NCI-H226 (cell line): Measurements from ENCODE around the gene MMP24OS.

Experiments
- DNase-seq: peaks from one replicate; pipeline ENCODE4 v3.0.0-alpha.2; 2015

The MMP24OS gene

GRCh38 chr20:35305682-35306556 lies 28.0 kb upstream of the MMP24OS start:
- DNase-seq = peak; percentile 100

DNA sequence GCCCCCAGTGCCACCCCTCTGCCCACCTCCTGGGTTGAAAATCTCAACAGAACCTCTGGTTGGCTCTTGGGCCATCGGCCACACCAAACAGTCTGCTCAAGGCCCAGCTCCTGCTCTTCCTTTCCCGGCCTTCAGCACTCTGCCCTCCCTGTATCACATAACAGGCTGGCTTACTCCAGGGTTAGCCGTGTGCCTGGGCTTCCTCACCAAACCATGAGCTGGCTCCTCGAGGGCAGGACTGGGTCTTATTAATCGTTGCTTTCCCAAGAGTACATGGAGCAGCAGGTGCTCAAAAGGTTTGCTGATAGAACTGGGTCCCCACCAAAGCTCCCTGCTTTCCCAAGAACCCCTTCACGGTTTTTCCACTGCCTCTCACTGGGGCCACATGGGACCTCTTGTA lies 27.0 kb upstream of the MMP24OS start:
- no peak for DNase-seq

DNA sequence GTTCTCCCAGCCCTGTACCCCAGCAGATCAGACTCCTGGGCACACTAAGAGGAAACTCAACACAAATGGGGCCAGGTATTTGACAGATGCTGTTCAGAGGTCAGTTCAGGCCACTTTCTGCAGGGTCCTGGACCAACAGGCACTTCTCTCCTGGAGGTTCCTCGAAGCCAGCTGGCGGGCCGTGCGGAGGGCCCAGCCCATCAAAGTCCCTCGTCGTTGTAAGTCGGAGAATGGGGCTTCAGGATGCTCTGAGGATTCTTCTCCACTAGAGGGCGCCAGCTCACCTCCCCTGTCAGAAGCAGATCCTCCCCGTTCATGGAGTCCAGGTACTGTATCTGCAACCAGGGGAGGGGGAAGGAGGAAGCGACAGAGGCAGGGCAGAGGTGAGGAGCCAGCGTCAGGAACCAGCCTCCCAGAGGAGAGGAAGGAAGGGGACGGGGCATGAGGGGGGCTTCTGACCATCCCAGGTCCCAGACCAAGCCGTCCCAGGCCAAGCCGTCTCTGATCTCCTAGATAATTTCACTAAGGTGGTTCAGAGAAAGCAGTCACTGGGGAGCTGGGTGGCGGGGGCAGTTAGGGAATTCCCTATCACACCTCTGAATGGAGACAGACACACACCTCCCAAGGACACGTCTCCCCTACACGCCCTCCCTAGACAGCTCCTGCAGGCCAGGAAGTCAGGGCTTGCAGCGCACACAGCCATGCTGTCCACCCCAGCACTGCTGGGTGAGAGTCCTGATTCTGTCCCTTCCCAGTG lies 26.0 kb upstream of the MMP24OS start:
- DNase-seq = peak; percentile 86

DNA sequence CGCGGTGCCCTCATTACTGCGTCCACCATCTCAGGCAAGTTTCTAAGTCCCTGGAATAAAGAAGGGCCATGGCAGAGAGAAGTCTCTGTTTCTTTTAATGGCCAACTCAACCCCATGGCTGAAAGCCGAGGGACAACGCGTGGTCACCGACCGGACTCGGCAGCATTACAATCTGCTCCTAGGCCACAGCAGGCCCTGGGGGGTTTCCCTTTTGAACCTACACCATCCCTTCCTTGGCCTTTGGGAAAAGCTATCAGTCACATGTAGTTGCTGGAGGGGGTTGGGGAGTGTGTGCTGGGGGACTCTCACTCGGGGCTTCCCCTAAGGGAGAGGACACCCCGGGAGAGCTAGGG lies 25.4 kb upstream of the MMP24OS start:
- no peak for DNase-seq

- DNase-seq = no peak
Observed at GRCh38 chr20:35302421-35303335, 24.8 kb upstream of the MMP24OS start.

GRCh38 chr20:35301426-35301825 lies 23.5 kb upstream of the MMP24OS start:
- no peak for DNase-seq

- DNase-seq = no peak
Observed at GRCh38 chr20:35300469-35301262, 22.7 kb upstream of the MMP24OS start.

DNA sequence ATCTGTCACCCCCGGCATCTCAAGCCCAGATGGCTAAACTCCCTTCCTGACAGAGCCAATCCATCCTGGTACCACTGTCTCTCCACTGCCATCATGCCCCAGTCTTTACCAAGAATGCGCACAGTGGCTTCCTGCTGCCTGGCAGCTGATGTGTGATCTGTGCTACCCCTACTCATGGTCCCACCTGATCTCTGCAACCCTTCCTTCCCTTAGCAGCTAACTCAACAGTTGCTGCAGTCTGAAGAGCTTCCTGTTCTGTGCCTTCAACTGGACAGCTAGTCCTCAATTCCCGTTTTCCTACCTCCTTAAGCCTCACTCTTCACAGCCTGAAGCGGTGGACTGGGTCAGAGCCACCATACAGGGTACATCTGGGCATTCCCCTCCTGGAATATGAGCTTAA lies 21.9 kb upstream of the MMP24OS start:
- DNase-seq = no peak

DNA sequence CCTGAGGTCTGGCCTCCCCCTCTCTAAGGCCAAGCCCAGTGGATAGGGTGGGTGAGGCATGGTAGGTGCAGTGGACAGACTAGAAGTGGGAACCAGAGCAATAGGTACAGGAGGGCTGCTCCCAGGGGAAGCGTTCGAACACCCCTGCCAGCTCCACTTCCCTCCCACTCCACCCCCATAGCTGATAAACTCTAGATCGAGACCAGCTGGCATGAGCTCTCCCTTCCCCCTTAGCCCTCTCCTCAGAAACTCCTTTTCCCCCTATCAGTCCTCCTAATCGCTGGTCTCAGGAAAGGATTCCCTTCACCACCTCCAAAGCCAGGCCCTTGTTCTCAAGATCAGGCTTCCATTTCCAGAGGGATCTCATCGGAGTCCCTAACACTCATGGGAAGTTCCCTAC lies 20.3 kb upstream of the MMP24OS start:
- DNase-seq = no peak

DNA sequence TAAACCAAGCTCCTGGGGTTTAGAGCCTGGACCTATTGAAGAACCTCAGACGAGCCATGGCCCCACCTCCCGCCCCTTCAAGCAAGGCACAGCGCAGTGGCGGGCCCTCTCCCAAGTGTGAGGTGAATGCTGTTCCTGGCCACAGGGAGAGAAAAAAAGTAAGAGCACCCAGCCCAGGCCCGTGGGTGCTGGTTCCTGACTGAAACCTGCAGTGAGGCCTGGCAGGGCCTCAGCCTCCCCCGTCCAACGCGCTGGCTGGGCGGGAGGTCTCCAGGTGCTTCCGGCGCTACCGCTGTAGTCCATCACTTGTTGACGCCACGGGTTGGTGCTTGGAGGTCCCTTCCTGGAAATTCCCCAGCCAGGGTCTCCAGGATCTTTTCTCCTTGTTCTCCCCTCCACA lies 19.8 kb upstream of the MMP24OS start:
- DNase-seq = no peak

- peak; percentile 31 for DNase-seq
Observed at GRCh38 chr20:35297155-35297554, 19.2 kb upstream of the MMP24OS start.

DNA sequence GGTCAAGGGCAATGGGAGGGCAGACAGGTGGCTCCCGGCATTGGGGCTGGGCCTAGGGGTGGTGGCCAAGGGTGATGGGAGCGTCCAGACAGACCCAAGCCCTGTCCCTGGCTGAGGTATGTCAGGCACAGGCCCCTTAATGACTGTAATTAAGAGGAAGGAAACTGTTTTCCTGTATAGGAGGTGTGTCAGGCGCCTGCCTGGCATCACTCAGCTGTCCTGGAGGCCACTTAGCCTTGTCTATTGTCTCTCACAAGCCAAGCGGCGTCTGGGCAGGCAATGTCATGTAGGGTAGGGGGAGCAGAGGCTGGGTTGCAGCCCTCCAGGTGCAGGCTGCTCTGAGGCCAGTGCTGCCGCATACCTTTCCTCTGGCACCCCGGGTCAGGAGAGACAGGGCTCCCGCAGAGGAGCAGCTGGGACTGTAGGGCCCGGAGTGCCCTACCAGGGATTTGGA lies 18.2 kb upstream of the MMP24OS start:
- no peak for DNase-seq

DNA sequence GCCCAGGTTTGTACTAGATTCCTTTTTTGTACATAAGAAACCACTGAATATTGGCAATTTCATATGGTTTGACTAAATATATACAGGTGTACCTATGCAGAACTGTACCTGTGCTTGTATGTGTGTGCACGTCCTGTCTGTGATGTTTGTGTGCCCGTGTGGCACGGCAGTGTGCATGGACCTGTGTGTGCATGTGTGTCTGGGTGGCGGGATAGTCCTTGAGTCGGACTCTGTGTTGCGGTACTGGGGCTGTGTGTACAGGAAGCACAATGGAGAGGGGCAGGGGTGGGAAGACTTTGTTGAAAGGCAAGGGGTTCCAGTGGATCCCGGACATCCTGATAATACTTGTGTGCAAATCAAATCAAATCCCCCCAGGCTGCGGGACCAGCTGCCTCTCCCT lies 17.8 kb upstream of the MMP24OS start:
- DNase-seq = no peak

DNA sequence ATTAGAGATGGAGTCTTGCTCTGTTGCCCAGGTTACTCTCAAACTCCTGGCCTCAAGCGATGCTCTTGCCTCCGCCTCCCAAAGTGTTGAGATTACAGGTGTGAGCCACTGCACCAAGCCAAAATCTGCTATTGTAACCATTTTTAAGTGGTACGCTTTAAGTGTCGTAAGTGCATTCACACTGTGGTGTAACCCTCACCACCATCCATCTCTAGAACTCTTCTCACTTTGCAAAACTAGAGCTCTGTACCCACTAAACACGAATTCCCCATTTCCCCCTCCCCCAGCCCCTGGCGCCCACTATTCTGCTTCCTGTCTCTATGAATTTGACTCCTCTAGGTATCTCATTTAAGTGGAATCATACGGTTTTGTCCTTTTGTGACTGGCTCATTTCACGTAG lies 17.1 kb upstream of the MMP24OS start:
- no peak for DNase-seq

GRCh38 chr20:35294293-35294685 lies 16.4 kb upstream of the MMP24OS start:
- no peak for DNase-seq

- no peak for DNase-seq
Observed at GRCh38 chr20:35293303-35294292, 15.7 kb upstream of the MMP24OS start.

DNA sequence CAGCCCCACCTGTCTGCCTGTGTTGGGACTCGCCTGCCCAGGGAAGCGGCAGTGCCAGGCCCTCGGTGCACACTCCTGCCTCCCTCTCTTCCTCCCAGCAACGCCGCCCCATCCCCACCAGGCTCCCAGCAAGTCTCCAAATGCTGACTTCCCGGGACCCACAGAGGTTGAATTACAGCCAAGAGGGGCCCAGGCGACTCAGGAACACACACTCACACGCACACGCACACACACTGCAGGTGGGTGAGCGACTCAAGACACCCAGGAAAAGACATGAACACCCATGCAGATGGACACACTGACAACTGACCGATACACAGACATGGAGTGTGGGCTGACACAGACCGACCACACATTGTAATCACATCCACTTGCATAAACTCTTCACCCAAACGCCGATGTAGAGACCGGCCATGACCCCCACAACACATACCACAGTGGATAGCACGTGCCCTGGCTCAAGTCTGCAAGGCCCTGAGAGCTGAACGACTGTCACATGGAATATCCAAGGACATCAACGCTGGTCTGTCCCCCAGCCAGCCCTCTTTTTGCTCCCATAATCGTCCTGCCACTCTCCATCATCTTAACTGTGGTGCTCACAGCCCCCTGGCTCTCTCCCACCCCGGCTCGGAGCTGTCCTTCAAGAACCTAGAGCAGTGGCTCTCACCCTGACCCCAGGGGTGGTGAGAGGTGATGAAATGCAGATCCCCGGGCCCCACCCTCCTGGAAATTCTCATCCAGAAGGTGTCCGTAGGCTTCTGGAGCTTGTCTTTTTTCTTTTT lies 14.8 kb upstream of the MMP24OS start:
- no peak for DNase-seq

GRCh38 chr20:35291654-35292503 lies 14.0 kb upstream of the MMP24OS start, which contains the start of gene FAM83C:
Gene FAM83C, minus strand, starts transcription at chr20:35292425. Its CDS starts 121 bp downstream, at chr20:35292304.
- no peak for DNase-seq

DNA sequence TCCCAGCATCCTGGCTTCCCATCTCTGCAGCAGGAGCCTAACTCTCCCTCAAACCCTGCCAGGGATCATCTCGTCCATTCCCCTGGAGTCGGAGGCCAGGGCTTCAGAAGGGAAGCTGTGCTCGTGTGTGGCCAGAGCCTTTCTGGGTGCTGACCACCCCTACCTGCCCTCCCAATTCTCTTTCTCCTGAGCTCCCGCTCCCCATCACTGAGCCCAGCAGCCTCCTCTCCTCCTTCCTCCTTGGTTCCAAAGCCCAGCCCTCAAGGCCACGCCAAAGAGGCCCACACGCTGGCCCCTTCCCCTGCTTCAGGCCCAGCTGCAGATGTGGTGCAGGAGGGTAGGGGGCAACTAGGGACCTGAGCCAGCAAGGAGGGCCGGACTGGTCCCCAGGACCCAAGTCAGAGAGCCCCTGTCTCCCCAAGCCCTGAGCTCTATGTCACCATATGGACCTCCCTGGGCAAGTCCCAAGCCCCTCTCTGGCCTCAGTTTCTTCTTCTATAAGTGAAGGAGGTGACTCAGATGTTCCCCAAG lies 13.0 kb upstream of the MMP24OS start:
- no peak for DNase-seq
